IMR-90 (cell line): ENCODE results near the gene FEV. TPM values are rescaled to one million over a fixed set of nuclear protein-coding genes. Genes with fewer than 3 reads are reported as not detected.

Source experiments
- ATAC-seq: fragments of 200-7000 bp; cut with Tn5 transposase; 2 replicates; pipeline ENCODE4 v1.9.1; 2020; ENCODE audit warnings: low read depth, mild to moderate bottlenecking, moderate library complexity
- BruUV-seq: library from RNA; stranded (reverse); fragments of 400-500 nt; replicated peaks from 2 replicates; lab custom pipeline; 2021; lab: Mats Ljungman, UMichigan
- CTCF ChIA-PET: fragments of 300-600 bp; formaldehyde crosslinking; extraction: SDS; loops from one replicate; lab custom pipeline; 2021; ENCODE audit warnings: antibody characterized with exemption; lab: Yijun Ruan, JAX
- POLR2A ChIA-PET: fragments of 300-600 bp; sonication (Branson Sonifier 250); formaldehyde crosslinking; loops from one replicate; lab custom pipeline; 2022; ENCODE audit warnings: antibody characterized with exemption; ENCODE audit not compliant: unreplicated experiment; lab: Charles Lee
- DNase-seq: peaks from one replicate; pipeline ENCODE4 v3.0.0; 2013
- H2AFZ ChIP-seq: replicated peaks from 2 replicates; pipeline ENCODE3; 2013; ENCODE audit warnings: low read length, mild to moderate bottlenecking; ENCODE audit not compliant: poor library complexity
- H2AK5ac ChIP-seq: 2 replicates; pipeline ENCODE4 v1.6.1; 2013; ENCODE audit warnings: low read depth, low read length, inconsistent platforms
- H2AK9ac ChIP-seq: replicated peaks from 2 replicates; pipeline ENCODE3; 2013; ENCODE audit warnings: mild to moderate bottlenecking, low read depth, low read length, moderate library complexity; ENCODE audit not compliant: poor library complexity
- H2BK120ac ChIP-seq: 2 replicates; pipeline ENCODE4 v1.6.1; 2013; ENCODE audit warnings: low read depth, low read length, inconsistent platforms
- H2BK15ac ChIP-seq: 3 replicates; pipeline ENCODE4 v1.6.1; 2013; ENCODE audit warnings: low read depth, low read length, inconsistent platforms
- H2BK20ac ChIP-seq: 2 replicates; pipeline ENCODE4 v1.6.1; 2013; ENCODE audit warnings: low read depth, mild to moderate bottlenecking, inconsistent platforms, low read length, moderate library complexity
- H2BK5ac ChIP-seq: 2 replicates; pipeline ENCODE4 v1.6.1; 2013; ENCODE audit warnings: mild to moderate bottlenecking, low read depth, low read length, inconsistent platforms; ENCODE audit not compliant: poor library complexity, severe bottlenecking
- H3K14ac ChIP-seq: replicated peaks from 2 replicates; pipeline ENCODE4 v1.6.1; 2013; ENCODE audit warnings: low read depth, low read length, inconsistent platforms
- H3K18ac ChIP-seq: 2 replicates; pipeline ENCODE4 v1.6.1; 2013; ENCODE audit warnings: low read depth, low read length, control low read depth
- H3K23ac ChIP-seq: 2 replicates; pipeline ENCODE4 v1.6.1; 2013; ENCODE audit warnings: low read depth, low read length, inconsistent platforms
- H3K27ac ChIP-seq: 2 replicates; pipeline ENCODE4 v1.5.1; 2013; ENCODE audit warnings: mild to moderate bottlenecking, control low read depth, low read length; ENCODE audit not compliant: insufficient read depth
- H3K27me3 ChIP-seq: 2 replicates; pipeline ENCODE4 v1.6.1; 2013; ENCODE audit warnings: low read length; ENCODE audit not compliant: control insufficient read depth, insufficient read depth
- H3K36me3 ChIP-seq: 2 replicates; pipeline ENCODE4 v1.6.1; 2013; ENCODE audit warnings: low read length, mixed read lengths; ENCODE audit not compliant: control insufficient read depth, insufficient read depth
- H3K4ac ChIP-seq: 2 replicates; pipeline ENCODE4 v1.6.1; 2013; ENCODE audit warnings: low read depth, low read length, inconsistent platforms
- H3K4me1 ChIP-seq: 2 replicates; pipeline ENCODE4 v1.6.1; 2013; ENCODE audit warnings: low read length, mixed read lengths; ENCODE audit not compliant: control insufficient read depth, insufficient read depth
- H3K4me2 ChIP-seq: 2 replicates; pipeline ENCODE4 v1.6.1; 2013; ENCODE audit warnings: low read depth, mild to moderate bottlenecking, control low read depth, low read length, moderate library complexity
- H3K4me3 ChIP-seq: 2 replicates; pipeline ENCODE4 v1.5.1; 2013; ENCODE audit warnings: low read depth, mild to moderate bottlenecking, control low read depth, low read length, moderate library complexity; ENCODE audit not compliant: insufficient read depth
- H3K56ac ChIP-seq: 2 replicates; pipeline ENCODE4 v1.6.1; 2013; ENCODE audit warnings: low read length, inconsistent platforms; ENCODE audit not compliant: insufficient read depth; ENCODE audit errors: extremely low read depth
- H3K79me1 ChIP-seq, 2 experiments: 2 replicates each; pipeline ENCODE4 v1.6.1; 2013; ENCODE audit warnings: low read length in 2 of 2, inconsistent platforms in 1 of 2, low read depth in 1 of 2
- H3K9ac ChIP-seq: 2 replicates; pipeline ENCODE4 v1.6.1; 2013; ENCODE audit warnings: low read depth, low read length, control low read depth
- H3K9me1 ChIP-seq: 2 replicates; pipeline ENCODE4 v1.6.1; 2013; ENCODE audit warnings: low read length, inconsistent platforms; ENCODE audit not compliant: insufficient read depth
- H3K9me3 ChIP-seq: 2 replicates; pipeline ENCODE4 v1.6.1; 2013; ENCODE audit warnings: low read length; ENCODE audit not compliant: control insufficient read depth, insufficient read depth
- H4K20me1 ChIP-seq: 2 replicates; pipeline ENCODE4 v1.6.1; 2013; ENCODE audit warnings: low read length, inconsistent platforms; ENCODE audit not compliant: insufficient read depth
- H4K5ac ChIP-seq: 2 replicates; pipeline ENCODE4 v1.6.1; 2013; ENCODE audit warnings: mild to moderate bottlenecking, low read depth, low read length, control low read depth
- H4K8ac ChIP-seq, 2 experiments: 2 replicates each; pipeline ENCODE4 v1.6.1; 2013; ENCODE audit warnings: low read depth in 2 of 2, low read length in 2 of 2, control low read depth in 1 of 2, inconsistent platforms in 1 of 2
- H4K91ac ChIP-seq: 2 replicates; pipeline ENCODE4 v1.6.1; 2013; ENCODE audit warnings: low read depth, low read length, inconsistent platforms; ENCODE audit not compliant: insufficient read depth
- BHLHE40 ChIP-seq: fragments of 150-350 bp; IDR thresholded peaks from 2 replicates; pipeline ENCODE4 v1.6.1; 2016; ENCODE audit warnings: mild to moderate bottlenecking, low read depth, low read length
- CEBPB ChIP-seq: IDR thresholded peaks from 2 replicates; pipeline ENCODE4 v1.6.1; 2012; ENCODE audit warnings: low read depth, low read length, improper control_type of control experiment
- CHD1 ChIP-seq: IDR thresholded peaks from 2 replicates; pipeline ENCODE4 v1.6.1; 2012; ENCODE audit warnings: low read depth, low read length, improper control_type of control experiment
- FOS ChIP-seq: fragments of 150-350 bp; IDR thresholded peaks from 2 replicates; pipeline ENCODE4 v1.6.1; 2016; ENCODE audit warnings: low read depth, low read length
- MAFK ChIP-seq: IDR thresholded peaks from 2 replicates; pipeline ENCODE4 v1.6.1; 2012; ENCODE audit warnings: low read depth, low read length, improper control_type of control experiment
- MAZ ChIP-seq: IDR thresholded peaks from 2 replicates; pipeline ENCODE4 v1.6.1; 2012; ENCODE audit warnings: low read depth, mild to moderate bottlenecking, low read length, improper control_type of control experiment, moderate library complexity, borderline replicate concordance
- MXI1 ChIP-seq: IDR thresholded peaks from 2 replicates; pipeline ENCODE4 v1.6.1; 2012; ENCODE audit warnings: low read depth, mild to moderate bottlenecking, low read length, moderate library complexity, borderline replicate concordance
- NFE2L2 ChIP-seq: fragments of 150-350 bp; IDR thresholded peaks from 2 replicates; pipeline ENCODE4 v1.6.1; 2016; ENCODE audit warnings: low read depth, mild to moderate bottlenecking, low read length
- POLR2A ChIP-seq: IDR thresholded peaks from 2 replicates; pipeline ENCODE4 v1.6.1; 2012; ENCODE audit warnings: mild to moderate bottlenecking, low read depth, low read length
- RAD21 ChIP-seq: IDR thresholded peaks from 2 replicates; pipeline ENCODE4 v1.6.1; 2012; ENCODE audit warnings: low read length, improper control_type of control experiment
- RCOR1 ChIP-seq: IDR thresholded peaks from 2 replicates; pipeline ENCODE4 v1.6.1; 2012; ENCODE audit warnings: mild to moderate bottlenecking, low read length, improper control_type of control experiment; ENCODE audit not compliant: insufficient replicate concordance
- RFX5 ChIP-seq: IDR thresholded peaks from 2 replicates; pipeline ENCODE4 v1.8.0; 2012; ENCODE audit warnings: low read depth, mild to moderate bottlenecking, low read length, moderate library complexity
- SMC3 ChIP-seq: fragments of 150-350 bp; IDR thresholded peaks from 2 replicates; pipeline ENCODE4 v1.6.1; 2016; ENCODE audit warnings: low read depth, mild to moderate bottlenecking, antibody characterized with exemption, low read length, moderate library complexity
- WGBS, 2 experiments: methylation state at CpG; one replicate each; pipeline versions ENCODE4 v1.1.5 to v1.1.7; 2013; ENCODE audit warnings: missing lambda C conversion rate in 2 of 2; ENCODE audit not compliant: insufficient read length in 1 of 2; ENCODE audit errors: extremely low coverage in 2 of 2; 5-methylcytosine and 5-hydroxymethylcytosine counted together
- dilution Hi-C: fragments of 300-500 bp; cut with HindIII; formaldehyde crosslinking; loops from one replicate; pipeline ENCODE4 v1.14.3; 2018; ENCODE audit warnings: low sequenced_read_pairs; ENCODE audit not compliant: unreplicated experiment
- in situ Hi-C: fragments of 300-500 bp; cut with MboI; formaldehyde crosslinking; loops from 3 replicates; pipeline ENCODE4 v1.14.3; 2019; ENCODE audit warnings: low sequenced_read_pairs, inconsistent platforms, mixed read lengths
- intact Hi-C: fragments of 100-400 bp; cut with micrococcal nuclease; formaldehyde crosslinking; loops from 2 replicates; pipeline ENCODE4 v1.10.0; 2022
- polyA plus RNA-seq, 3 experiments: library from polyadenylated mRNA; depleted of rRNA; stranded (reverse); fragments of >200 nt; gene quantifications; 2 replicates each; pipeline ENCODE4 v1.2.3, GENCODE V29; 2012; ENCODE audit warnings: low replicate concordance in 1 of 3
- total RNA-seq: library from RNA; depleted of rRNA; stranded (reverse); fragments of >200 nt; gene quantifications from 2 replicates; pipeline ENCODE4 v1.2.3, GENCODE V29; 2012
- TF ChIP-seq, protein P1 (sequence below): fragments of 150-350 bp; IDR thresholded peaks from 2 replicates; pipeline ENCODE4 v1.6.1; 2016; ENCODE audit warnings: low read depth, mild to moderate bottlenecking, low read length, moderate library complexity, borderline replicate concordance
- TF ChIP-seq, protein P2 (sequence below): conservative IDR thresholded peaks from 2 replicates; pipeline ENCODE4 v1.5.1; 2012; ENCODE audit warnings: mild to moderate bottlenecking, low read depth, low read length, improper control_type of control experiment
- TF ChIP-seq, protein P3 (sequence below): fragments of 150-350 bp; IDR thresholded peaks from 2 replicates; pipeline ENCODE4 v1.6.1; 2017; ENCODE audit warnings: mild to moderate bottlenecking, antibody characterized with exemption, low read length, low read depth

The FEV gene
- total and polyA plus RNA-seq, 2 of the 4 experiments (the other 2 are of a cell fraction): not detected

DNA sequence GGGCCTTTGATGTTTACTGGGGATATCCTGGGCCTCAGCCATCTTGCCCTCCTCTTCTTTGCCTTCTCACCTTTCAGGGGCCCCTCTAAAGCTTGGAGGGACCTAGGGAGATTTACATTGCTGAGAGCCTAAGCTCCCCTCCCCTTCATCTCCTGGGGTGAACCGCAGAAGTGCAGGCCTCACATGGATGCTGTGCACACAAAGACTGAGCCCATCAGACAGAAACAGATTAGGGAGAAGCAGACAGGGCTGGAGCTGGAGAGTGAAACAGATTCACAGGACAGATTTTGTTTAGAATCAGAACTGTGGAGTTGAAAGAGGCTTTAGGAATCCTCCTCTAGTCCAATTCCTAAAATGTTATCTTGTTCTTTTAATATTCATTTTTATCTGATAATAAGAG lies 28.9 kb downstream of the FEV start:
- CTCF ChIA-PET: no interaction called here
- no peak overlapping the region for H2BK5ac ChIP-seq

More for the DNA sequence above, 28.9 kb downstream of the FEV start:
- dilution Hi-C loops: no loop called here
- peaks cover 68% of the 10 kb centered on the region for H3K27me3 ChIP-seq
- DNase-seq: no peak
- H3K9me1 ChIP-seq: 0 out of 2 replicates have a peak, but pooled peaks cover 4% of the 10 kb centered on the region
- H2BK15ac ChIP-seq: no peak overlapping the region
- H3K9ac ChIP-seq: no peak overlapping the region
- no peak overlapping the region for H4K8ac ChIP-seq
- H3K4me2 ChIP-seq: no peak overlapping the region
- H2AFZ ChIP-seq: no peak overlapping the region
- H4K91ac ChIP-seq: no peak overlapping the region
- H3K4ac ChIP-seq: no peak overlapping the region
- H4K20me1 ChIP-seq: no peaks in the 10 kb centered on the region; the same call in 1 of the 2 replicates
- H2BK120ac ChIP-seq: no peak overlapping the region
- no peak overlapping the region for H3K4me3 ChIP-seq
- no peak overlapping the region for H3K14ac ChIP-seq
- WGBS, 2 experiments: no CpG with 5 or more reads among the region's 1 CpG
- no TSS peak for BruUV-seq
- H3K27ac ChIP-seq: no peak overlapping the region
- POLR2A ChIA-PET: no interaction called here
- H3K4me1 ChIP-seq: no peaks in the 10 kb centered on the region
- no peak overlapping the region for H2AK9ac ChIP-seq
- no peak overlapping the region for H3K56ac ChIP-seq
- intact Hi-C loops: no loop called here
- no peak for TF ChIP-seq FOS
- no peak for TF ChIP-seq BHLHE40
- TF ChIP-seq POLR2A: no peak
- TF ChIP-seq SMC3: no peak
- no peak for TF ChIP-seq MXI1
- TF ChIP-seq RFX5: no peak
- no peak for TF ChIP-seq RAD21
- TF ChIP-seq, protein P1, sequence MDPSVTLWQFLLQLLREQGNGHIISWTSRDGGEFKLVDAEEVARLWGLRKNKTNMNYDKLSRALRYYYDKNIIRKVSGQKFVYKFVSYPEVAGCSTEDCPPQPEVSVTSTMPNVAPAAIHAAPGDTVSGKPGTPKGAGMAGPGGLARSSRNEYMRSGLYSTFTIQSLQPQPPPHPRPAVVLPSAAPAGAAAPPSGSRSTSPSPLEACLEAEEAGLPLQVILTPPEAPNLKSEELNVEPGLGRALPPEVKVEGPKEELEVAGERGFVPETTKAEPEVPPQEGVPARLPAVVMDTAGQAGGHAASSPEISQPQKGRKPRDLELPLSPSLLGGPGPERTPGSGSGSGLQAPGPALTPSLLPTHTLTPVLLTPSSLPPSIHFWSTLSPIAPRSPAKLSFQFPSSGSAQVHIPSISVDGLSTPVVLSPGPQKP: no peak
- no peak for TF ChIP-seq RCOR1
- TF ChIP-seq, protein P2, sequence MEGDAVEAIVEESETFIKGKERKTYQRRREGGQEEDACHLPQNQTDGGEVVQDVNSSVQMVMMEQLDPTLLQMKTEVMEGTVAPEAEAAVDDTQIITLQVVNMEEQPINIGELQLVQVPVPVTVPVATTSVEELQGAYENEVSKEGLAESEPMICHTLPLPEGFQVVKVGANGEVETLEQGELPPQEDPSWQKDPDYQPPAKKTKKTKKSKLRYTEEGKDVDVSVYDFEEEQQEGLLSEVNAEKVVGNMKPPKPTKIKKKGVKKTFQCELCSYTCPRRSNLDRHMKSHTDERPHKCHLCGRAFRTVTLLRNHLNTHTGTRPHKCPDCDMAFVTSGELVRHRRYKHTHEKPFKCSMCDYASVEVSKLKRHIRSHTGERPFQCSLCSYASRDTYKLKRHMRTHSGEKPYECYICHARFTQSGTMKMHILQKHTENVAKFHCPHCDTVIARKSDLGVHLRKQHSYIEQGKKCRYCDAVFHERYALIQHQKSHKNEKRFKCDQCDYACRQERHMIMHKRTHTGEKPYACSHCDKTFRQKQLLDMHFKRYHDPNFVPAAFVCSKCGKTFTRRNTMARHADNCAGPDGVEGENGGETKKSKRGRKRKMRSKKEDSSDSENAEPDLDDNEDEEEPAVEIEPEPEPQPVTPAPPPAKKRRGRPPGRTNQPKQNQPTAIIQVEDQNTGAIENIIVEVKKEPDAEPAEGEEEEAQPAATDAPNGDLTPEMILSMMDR: no peak
- no peak for TF ChIP-seq CEBPB
- TF ChIP-seq MAFK: no peak
- no peak for TF ChIP-seq CHD1
- TF ChIP-seq, protein P3, sequence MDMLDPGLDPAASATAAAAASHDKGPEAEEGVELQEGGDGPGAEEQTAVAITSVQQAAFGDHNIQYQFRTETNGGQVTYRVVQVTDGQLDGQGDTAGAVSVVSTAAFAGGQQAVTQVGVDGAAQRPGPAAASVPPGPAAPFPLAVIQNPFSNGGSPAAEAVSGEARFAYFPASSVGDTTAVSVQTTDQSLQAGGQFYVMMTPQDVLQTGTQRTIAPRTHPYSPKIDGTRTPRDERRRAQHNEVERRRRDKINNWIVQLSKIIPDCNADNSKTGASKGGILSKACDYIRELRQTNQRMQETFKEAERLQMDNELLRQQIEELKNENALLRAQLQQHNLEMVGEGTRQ: no peak
- TF ChIP-seq MAZ: no peak
- no peak for TF ChIP-seq NFE2L2
- no peak overlapping the region for H4K5ac ChIP-seq
- no peaks in the 10 kb centered on the region for H3K79me1 ChIP-seq
- no peaks in the 10 kb centered on the region for H3K36me3 ChIP-seq
- no peak overlapping the region for H3K23ac ChIP-seq
- H2BK20ac ChIP-seq: no peak overlapping the region
- in situ Hi-C loops: no loop called here
- no peak overlapping the region for H3K18ac ChIP-seq
- no peak for ATAC-seq
- H3K9me3 ChIP-seq: no peaks in the 10 kb centered on the region
- no peak overlapping the region for H2AK5ac ChIP-seq
